ENCODE results near the gene KDM2B. TPM values are rescaled to one million over a fixed set of nuclear protein-coding genes. Genes with fewer than 3 reads are reported as not detected.

KDM2B gene
- total and polyA plus RNA-seq, 2 of the 8 experiments (the other 6 are each of a cell fraction or from before 2014, with no cell fraction given) = 111 to 162 TPM

DNA sequence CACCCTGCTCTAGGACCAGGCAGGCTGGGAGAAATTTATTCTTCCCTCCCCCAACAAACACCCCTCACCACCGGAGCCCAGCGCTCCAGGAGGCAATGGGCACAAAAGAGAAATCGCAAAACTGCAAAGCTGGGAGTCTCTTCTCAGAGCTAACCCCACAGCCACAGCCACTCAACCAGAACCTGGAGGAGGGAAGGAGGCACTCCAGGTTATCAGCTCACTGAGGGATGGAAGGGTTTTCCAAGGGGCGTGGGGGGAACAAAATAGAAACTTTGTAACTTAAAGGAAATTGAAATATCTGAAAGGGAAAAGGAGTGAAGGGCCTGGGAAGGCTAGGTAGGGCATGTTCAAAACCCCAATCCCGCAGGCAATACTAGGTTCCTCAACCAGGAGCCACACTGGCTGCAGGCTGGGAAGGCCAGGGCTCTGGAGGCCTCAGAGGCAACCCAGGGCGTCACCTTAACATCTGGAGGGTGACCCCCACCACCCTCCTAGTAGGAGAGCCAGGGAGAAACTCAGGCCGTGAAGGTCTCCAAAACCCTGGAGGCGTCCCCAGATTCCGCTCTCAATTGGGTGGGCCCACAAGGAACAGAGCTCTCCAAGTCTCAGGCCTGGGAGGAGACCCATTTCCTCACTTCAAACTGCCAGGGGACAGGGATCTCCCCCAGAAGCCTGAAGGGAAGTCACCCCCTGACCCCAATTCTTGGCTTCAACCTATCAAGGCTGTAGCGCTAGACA lies 3.2 kb downstream of the KDM2B start (continued):
- no peak for TF ChIP-seq SUZ12 (IDR thresholded peaks at IDR 0.05; ENCODE audit: low read length)
